ENCODE measurements around the gene SKI.

GRCh38 chr1:2239013-2239370 lies 10.9 kb downstream of the SKI start:
- no peak for TF ChIP-seq POLR2A (IDR thresholded peaks at IDR 0.05)
- no peak for TF ChIP-seq CTCF (IDR thresholded peaks at IDR 0.05)
- no peak for TF ChIP-seq POLR2AphosphoS5 (IDR thresholded peaks at IDR 0.05)

Data from prostate gland (tissue), 2 donors.